Measurements from ENCODE around the gene TMEM74B. TPM values are rescaled to one million over a fixed set of nuclear protein-coding genes. Genes with fewer than 3 reads are reported as not detected.

TMEM74B gene
- total RNA-seq (2022; extraction: Qiagen RNA extraction) = 2.4 to 3.5 TPM (median 3.1 TPM) in 5 replicates

DNA sequence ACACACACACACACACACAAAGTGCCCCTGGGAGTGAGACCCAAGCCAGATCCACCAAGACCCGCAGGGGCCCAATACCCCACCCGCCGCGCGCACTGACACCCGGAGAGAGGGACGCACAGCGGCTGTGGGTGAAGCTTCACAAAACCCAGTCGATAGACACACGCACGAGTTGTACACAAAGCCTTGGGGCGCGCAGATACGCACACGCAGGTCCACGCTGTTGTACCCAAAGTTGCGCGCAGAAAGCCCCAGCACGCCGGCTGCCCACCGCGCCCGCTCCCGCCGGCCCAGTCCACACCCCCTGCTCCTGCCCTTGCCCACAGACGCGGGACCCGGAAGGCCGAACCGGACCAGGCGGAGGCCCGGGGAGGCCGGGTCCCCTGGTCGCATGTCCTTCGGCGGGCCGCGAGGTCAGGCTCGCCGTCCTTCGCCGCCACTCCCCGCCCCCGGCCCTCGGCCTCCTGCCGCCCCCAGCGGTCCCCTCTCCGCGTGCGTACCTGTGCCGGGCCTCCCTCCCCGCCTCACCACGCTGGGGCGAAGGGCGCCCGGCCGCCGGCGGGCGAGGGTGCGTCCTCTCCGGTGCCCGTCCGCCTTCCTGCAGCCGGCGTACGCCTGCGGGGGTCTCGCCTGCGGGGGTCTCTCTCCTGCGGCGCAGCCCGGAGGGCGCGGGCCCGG is at the start of gene TMEM74B:
TSS of gene TMEM74B (minus strand) at position 344 of the 678 bp plus-strand sequence. CDS start 1,180 bp downstream, outside the sequence.

DNA sequence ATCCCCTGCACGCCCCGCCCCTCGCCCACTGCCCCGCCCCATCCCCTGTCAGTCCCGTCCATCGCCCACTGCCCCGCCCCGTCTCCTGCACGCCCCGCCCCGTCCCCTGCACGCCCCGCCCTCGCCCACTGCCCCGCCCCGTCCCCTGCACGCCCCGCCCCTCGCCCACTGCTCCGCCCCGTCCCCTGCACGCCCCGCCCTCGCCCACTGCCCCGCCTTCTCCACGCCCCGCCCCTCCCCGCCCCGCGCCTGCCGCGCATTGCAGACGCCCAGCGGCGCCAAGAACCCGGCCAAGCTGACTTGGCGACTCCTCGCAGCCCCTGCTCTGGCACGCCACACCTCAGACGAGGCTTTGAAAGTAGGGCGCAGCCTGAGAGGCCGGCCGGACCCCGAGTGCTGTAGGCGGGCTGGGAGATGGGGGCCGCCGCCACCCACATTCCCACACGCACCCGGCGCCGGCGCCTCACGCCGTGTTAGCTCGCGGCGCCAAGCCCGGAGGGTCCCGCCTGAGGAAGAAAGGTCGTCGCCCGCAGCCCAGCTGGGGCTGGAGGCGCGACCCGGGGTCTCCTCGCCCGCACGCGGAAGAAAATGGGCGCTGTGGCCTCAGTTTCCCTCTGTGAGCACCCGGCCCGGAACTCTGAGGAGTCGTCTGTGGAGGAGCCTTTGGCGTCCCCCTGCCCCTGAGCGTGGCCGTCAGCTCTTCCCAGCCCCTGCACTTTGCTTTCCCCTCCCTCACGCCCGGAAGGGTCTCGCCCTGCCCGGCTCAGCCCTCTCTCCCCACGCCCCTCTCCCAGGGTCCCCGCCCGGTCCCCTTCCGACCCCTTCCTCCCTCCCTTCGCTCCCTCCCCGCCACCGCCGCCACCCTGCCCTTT is 41.2 kb upstream of the TMEM74B start, which contains the start of gene RAD21L1:
TSS of gene RAD21L1 (plus strand) at position 262 of the 872 bp plus-strand sequence. CDS start 2,410 bp downstream, outside the sequence.

GRCh38 chr20:1202762-1203504 is 18.2 kb upstream of the TMEM74B start, which contains the start of gene C20orf202:
Gene C20orf202, plus strand, starts transcription at chr20:1203454. Its CDS starts 132 bp downstream, at chr20:1203586.

Other genes with a start within 250 kb of the TMEM74B start
- gene RSPO4, start 182.7 kb downstream of the TMEM74B start, total RNA-seq (2022; extraction: Qiagen RNA extraction) = not detected in 5 replicates
- 201 to 274 TPM (median 240 TPM) in 5 replicates for gene PSMF1, start 66.4 kb downstream of the TMEM74B start, total RNA-seq (2022; extraction: Qiagen RNA extraction)
- 0.05 to 0.08 TPM (median 0.07 TPM) in 3 of 5 replicates, not detected in the others for gene C20orf202, start 18.5 kb upstream of the TMEM74B start, total RNA-seq (2022; extraction: Qiagen RNA extraction)
- gene RAD21L1, start 41.1 kb upstream of the TMEM74B start, total RNA-seq (2022; extraction: Qiagen RNA extraction) = not detected in 5 replicates
- 3.1 to 4.5 TPM (median 4.2 TPM) in 5 replicates for gene SNPH, start 81.3 kb upstream of the TMEM74B start, total RNA-seq (2022; extraction: Qiagen RNA extraction)
- 1.4 to 2.2 TPM (median 1.6 TPM) in 5 replicates for gene SDCBP2, start 144.2 kb upstream of the TMEM74B start, total RNA-seq (2022; extraction: Qiagen RNA extraction)
- gene FKBP1A, start 208.1 kb upstream of the TMEM74B start, total RNA-seq (2022; extraction: Qiagen RNA extraction) = 450 to 552 TPM (median 545 TPM) in 5 replicates

Data from A549 treated with dexamethasone at 1 μM for 4 hours (cell line).